DMS114 treated with DMSO at 0.1 percent for 48 hours (cell line): ENCODE results near the gene LIG1.
"Not testable (repeated sequence)": the region's sequence is repeated elsewhere in the genome, so short reads cannot be mapped to it uniquely, and the experiment has no call there.

Experiments
- DNase-seq: peaks from one replicate; lab custom pipeline; 2025; ENCODE audit not compliant: unreplicated experiment; lab: John Stamatoyannopoulos, UW

Gene LIG1

GRCh38 chr19:48085904-48086864 is 84.0 kb downstream of the LIG1 start:
- no peak for DNase-seq

DNA sequence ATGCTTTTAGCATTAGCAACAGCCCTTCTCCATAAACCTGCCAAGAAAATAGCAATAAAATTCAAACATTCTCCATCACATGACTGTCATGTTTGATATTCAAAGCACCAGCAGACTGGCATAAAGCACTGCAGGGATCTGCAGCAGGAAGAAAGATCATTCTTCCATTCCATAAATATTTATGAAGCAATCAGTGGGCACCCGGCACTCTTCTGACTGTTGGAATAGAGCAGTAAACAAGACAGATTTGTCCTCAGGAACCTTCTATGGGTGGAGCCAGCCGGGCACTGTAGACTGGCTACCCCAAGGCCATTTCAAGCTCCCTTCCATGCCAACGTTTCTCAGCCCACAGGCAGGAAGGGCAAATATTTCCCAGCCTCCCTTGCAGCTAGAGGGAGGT is 85.1 kb downstream of the LIG1 start:
- DNase-seq, result no peak

DNA sequence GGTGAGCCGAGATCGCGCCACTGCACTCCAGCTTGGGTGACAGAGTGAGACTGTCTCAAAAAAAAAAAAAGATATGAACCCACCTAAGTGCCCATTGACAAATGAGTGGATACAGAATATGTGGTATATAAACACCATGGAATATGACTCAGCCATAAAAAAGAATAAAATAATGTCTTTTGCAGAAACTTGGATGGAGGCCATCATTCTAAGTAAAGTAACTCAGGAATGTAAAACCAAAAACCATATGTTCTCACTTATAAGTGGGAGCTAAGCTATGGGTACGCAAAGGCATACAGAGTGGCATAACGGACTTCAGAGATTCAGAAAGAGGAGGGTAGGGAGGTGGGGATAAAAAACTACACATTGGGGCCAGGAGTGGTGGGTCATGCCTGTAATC is 89.0 kb downstream of the LIG1 start:
- DNase-seq, result no peak

DNA sequence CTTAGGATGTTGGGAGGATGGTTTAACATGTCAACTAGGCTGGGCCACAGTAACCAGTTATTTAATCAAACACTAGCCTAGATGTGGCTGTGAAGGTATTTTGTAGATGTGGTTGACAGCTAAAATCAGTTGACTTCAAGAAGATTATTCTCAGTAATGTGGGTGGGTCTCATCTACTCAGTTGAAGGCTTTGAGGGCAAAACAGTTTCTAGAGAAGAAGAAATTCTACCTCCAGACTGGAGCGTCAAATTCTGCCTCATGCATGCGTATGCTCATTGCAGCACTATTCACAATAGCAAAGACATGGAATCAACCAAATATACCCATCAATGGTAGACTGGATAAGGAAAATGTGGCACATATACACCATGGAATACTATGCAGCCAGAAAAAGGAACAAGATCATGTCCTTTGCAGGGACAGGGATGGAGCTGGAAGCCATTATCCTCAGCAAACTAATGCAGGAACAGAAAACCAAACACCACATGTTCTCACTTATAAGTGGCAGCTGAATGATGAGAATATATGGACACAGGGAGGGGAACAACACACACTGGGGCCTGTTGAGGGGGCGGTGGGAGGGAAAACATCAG is 99.9 kb downstream of the LIG1 start:
- not testable (repeated sequence) for DNase-seq

GRCh38 chr19:48069435-48069834 is 100.7 kb downstream of the LIG1 start:
- DNase-seq, result no peak
